EH (cell line): Measurements from ENCODE around the gene MSANTD3.
"Not testable (repeated sequence)": the region's sequence is repeated elsewhere in the genome, so short reads cannot be mapped to it uniquely, and the experiment has no call there.

Source experiments
- DNase-seq: peaks from one replicate; pipeline ENCODE4 v3.0.0-alpha.2; 2015; ENCODE audit warnings: low read depth

The MSANTD3 gene

DNA sequence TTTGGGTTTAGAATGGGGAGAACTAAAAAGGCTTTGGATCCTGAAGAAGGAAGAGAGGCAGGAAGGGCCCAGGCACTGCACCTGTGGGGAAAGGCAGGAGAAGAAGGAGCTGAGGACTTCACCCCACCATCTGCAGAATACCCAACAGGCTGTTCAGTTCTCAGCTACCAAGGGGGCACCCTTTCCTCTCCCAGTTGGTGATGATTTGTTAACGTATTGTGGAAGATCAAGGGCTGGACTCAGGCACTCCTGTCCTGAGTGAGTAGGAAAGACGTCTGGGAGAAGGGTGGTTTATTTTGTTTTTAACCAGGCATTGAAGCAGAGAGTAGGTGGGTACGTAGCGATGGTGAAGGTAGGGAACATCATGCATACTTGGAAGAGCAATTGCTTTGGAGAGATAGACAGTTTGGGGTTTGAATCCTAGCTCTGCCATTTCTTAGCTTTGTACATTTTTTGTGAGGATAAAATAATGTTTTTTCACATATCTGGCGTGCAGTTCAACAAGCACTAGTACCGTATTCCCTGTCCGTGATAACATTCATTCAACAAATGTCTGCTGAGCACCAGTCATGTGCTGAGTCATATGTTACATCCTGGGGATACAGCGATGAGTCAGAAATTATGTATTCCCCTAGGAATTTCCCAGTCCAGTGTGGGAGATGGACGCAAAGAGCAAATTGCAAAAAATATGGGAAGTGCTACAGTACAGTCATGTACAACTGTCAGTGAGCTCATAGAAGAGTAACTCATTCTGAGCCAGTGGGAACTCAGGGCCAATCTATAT is 2.1 kb downstream of the MSANTD3 start:
- peak; percentile 99 for DNase-seq

DNA sequence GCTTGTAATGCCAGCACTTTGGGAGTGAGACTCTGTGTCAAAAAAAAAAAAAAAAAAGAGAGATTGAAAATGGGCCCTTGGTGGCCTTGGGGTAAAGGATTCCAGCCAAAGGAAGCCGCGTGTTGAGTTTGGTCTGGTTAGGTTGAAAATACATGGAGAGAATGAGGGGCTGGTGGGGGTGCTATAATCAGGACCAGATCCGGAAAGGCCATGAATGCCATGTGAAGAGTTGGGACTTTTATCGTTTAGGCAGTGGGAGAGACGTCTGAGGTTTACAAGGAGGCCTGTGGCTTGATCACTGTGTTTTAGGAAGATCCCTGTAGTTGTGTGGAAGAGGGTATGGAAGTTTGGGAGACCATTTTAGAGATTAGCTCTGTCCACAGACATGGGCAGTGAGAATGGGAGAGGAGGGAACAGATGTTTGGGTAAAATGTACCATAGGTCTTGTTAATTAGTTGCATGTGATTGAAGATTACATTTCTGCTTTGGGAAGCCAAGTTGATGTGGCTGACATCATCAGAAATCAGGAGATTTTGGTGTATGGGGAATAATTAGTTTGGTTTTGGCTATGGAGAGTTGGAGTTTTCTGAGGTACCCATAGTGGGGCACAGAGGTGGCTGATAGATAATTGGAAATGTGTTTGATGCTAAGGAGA is 3.5 kb downstream of the MSANTD3 start:
- peak; percentile 81 for DNase-seq

DNA sequence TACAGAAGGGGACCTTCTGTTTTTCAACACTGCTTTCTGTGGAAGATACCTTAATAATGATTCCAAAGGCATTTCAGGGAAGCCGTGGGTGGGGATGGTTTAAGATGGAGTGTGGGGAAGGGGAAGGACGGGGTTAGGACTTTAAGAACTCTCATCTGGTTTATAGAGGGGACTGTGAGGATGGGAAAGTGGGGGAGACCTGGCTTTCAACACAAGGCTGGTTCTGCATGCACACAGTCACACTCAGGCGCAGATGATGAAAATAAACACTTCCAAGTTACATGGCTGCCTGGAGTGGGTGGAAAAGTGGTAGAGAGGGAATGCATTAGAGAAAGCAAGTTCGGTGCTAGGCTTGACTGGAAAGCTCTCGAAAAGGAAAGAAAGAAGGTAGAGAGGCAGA is 4.9 kb downstream of the MSANTD3 start:
- DNase-seq, result no peak

DNA sequence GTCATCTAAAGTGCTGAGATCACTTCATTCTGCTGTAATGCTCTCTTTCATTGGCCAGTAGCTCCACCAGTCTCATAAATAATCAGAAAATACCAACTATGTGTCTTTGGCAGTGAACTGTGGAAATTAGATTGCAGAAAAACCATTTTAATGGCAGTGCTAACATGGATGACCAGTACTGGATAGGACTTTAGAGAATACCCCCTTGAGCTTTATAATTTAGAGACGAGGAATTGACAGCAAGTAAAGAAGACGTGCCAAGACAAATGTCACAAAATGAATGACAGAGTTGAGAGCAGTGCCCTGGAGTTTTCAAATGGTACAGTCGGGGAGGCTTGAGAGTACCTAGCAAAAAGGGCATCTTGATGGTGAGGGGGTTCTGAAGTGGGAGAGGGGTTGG is 5.8 kb downstream of the MSANTD3 start:
- no peak for DNase-seq

DNA sequence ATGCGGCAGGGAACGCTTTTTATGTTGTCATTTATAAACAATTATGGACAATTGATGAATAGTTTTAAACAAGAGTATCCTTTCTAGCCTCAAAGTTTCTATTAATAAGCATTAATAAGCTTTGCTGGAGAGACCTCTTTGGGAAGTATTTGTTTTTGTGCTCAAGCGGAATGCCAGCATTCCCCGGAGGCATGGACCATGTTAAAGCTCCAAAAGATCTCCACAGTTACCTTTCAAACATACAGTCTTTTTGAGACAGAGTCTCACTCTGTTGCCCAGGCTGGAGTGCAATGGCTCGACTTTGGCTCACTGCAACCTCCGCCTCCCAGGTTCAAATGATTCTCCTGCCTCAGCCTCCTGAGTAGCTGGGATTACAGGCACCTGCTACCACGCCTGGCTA is 9.6 kb downstream of the MSANTD3 start:
- DNase-seq, result no peak

DNA sequence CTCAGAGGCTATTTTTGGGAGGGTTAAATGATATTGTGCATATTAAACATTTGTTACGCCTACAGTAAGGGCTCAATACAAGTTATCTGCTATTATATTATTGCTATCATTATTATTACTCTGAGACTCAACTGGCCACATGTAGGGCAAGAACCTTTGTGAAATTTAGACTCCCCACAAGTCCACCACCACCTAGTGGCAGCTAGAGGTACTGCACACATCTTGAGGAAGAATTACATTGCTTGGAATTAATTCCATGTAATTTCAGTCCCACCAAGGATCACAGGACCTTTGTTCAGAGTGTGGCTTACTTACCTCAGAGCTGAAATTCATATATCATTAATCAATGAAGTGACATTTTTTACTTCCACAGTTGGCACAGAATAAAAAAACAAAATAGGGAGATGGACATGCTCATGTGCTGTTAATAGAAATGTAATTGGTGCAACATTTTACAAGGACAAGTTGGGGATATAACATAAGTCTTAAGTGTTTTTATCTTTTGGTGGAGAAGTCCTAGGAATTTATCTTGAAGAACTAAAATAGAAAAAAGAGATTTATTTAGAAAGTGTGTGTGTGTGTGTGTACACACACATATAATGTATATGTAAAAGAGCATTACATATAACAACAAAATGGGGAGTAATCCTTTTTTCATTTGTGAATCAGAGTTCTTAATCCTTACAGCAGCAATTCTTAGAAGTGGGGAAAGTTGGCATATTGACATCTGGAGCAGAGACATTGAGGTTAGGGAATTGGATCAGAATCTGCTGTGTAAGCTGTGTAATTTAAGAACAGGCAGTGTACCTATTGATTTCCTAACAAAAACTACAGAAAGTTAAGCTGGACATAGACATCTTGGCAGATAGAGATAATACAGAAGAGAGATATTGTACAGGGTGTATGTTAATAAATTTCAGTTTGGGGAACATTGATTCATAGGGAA is 11.2 kb downstream of the MSANTD3 start:
- DNase-seq, result peak; percentile 75

DNA sequence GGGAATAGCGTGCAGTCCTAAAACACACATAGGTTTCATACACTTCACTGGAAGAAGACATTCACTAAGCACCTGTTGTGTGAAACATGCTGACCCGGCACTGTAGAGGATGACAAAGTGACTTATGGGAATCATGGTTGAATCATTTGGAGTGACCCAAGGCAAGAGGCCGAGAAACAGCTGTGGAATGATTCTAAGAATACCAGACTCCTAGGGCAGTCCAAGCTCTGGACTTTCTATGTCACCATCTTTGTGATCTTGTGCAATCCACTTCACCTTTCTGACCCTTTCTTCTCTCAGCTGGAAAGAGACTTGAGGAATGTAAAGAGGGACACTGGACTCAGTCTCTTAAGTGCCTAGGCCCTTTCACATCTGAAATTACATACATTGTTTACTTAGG is 13.1 kb downstream of the MSANTD3 start:
- DNase-seq, result peak; percentile 84

DNA sequence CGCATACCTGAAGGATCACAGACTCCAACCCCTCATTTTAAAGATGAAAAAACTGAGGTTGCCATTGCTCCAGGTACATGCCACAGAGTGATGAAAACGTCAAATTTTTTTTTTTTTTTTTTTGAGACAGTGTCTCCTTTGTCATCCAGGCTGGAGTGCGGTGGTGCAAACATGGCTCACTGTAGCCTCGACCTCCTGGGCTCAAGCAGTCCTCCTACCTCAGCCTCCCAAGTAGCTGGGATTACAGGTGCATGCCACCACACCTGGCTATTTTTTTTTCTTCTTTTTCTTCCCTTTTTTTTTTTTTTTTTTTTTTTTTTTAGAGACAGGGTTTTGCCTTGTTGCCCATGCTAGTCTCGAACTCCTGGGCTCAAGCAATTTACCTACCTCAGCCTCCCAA is 13.5 kb downstream of the MSANTD3 start:
- DNase-seq, result not testable (repeated sequence)

DNA sequence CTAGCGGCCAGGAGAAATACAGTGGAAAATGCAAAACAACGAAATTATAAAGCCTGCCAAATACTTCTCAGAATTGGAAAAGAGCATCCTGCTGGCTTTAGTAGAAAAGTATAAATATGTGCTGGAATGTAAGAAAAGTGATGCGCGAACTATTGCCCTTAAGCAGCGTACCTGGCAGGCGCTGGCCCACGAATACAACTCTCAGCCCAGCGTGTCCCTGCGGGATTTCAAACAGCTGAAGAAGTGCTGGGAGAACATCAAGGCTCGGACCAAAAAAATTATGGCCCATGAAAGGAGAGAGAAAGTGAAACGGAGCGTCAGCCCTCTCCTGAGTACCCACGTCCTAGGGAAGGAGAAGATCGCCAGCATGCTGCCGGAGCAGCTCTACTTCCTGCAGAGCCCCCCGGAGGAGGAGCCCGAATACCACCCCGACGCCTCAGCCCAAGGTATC is 15.0 kb downstream of the MSANTD3 start:
- no peak for DNase-seq

DNA sequence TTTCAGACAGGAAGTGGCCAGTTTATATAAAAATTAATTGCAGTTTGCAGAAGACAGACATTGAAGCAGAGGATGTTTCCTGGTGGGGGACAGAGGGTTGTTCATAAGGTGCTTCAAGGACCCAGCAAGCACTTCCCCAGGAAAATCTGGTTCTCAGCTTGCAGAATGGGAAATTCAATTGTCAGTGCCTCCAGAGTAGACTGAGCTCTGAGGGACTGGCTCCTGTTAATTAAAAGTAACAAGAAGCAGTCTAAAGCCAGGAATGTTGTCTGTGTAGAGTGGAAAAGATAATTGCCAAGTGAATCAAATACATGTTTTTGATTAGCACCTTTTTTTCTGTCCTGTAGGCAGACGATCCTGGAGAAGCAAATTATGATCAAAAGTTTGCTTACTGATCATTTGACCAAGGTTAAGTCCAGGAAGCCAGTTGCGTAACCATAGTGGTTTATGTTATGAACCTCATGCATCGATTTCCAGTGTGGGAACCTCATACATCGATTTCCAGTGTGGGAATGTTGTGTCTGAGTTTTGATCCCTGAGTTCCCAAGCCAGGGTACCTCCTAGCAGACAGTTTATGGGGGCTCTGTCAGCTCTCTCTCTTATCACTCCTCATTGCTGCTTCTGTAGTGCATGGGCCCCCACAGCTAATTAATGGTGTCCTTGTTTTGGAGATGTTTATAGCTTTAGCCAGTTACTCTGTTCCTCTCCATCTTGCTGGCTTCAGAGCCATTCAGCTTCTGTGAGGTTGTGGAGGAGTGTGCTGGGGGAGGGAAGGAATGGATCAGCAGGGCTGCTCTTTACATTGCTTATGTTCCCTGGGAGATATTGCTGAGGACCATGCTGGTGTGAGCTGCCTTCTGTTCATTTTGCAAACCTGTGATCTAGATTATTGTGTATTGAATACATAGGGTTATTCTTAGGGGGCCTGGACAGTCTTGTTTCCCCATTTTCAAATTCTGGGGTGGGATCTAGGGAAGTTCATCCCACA is 17.1 kb downstream of the MSANTD3 start:
- peak; percentile 54 for DNase-seq

DNA sequence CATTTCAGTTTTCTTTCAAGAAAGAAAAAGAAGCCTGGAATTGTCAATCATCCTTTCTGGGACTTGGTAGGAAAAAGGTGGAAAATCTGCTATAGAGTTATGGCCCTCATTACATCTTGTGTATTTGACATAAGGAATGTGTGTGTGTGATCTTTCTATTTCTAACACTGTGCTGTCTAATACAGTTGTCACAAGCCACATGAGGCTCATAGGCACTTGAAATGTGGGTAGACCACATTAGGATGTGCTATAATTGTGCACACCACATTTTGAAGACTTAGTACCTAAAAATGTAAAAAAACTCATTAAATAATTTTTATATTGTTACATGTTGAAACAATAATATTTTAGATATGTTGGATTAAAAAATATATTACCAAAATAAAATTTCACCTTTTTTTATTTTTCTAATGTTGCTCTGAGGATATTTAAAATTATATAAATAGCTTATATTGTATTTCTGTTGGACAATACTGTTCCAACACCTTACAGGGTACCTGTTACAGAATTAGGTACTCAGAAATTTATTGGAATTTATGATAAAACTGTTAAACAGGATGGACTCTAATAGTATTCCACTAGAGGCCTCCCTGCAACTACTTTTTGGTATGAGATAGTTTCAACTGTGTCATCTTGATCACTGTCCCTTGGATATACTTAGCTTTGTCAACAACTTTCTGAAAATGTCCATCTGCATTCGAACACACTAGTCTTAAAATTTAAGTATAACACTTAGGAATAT is 18.4 kb downstream of the MSANTD3 start:
- DNase-seq, result no peak

DNA sequence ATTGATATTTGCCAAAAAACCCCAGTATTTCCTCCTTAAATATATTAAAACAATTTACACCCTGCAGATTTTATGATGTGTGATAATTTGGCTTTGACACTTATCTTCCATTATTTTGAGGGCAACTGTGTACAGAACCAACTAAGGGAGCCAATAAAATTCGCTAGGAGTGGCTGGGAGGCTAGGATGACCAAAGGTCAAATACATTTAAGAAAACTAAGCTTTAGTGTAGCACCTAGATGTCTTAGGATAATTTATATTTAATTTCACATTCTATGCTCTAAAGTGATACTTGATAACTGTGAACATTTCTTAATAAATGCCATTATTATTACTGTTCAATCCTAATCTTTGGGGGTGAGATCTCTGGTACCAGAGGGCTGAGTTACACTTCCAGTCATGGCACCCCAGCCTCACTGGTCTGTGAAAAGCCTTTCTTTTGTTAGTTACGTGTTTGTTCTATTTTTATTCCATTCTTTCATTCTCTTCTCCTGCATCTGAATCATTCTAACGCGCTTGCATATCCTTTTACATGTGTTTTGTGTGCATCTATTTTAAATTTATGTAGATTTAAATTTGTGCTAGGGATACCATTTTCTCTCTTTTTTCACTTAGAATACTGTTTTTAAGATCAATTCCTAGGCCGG is 19.1 kb downstream of the MSANTD3 start:
- no peak for DNase-seq

DNA sequence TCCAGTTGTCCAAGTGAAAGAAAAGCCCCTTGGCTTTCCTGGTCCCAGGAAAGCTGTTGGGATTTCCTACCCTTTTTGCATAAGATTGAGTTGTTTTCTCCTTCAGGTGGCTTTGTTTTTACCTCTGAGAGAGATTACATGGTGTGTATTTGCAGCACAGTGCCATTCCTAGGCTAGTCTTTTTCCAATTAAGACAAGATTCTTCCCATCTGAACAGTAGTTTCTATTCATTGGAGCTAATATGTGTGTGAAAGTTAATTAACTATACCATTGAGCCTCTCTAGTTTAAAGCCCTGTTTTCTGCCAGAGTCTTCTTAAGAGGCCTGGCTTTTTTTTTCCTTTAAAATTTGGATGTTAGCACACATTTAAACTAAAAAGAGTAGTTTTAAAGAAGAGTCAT is 20.1 kb downstream of the MSANTD3 start:
- no peak for DNase-seq

DNA sequence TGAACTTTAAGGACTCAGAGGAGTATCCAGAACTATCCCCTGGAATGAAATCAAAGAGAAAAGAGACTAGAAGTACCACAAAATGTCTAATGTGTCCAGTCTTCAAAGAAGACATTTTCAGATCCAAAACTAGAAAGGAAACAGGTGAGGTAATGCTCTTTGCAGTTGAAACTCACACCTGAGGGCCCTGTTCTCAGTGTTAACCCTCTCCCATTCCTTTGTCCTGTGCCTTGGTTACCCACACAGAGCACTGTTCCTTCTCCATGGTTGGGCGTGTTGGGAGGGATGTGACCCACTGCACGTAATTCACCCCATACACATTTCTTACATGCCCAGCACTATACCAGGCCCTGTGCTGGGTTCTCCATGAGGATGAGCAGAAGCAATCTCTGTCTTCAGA is 21.3 kb downstream of the MSANTD3 start:
- no peak for DNase-seq

DNA sequence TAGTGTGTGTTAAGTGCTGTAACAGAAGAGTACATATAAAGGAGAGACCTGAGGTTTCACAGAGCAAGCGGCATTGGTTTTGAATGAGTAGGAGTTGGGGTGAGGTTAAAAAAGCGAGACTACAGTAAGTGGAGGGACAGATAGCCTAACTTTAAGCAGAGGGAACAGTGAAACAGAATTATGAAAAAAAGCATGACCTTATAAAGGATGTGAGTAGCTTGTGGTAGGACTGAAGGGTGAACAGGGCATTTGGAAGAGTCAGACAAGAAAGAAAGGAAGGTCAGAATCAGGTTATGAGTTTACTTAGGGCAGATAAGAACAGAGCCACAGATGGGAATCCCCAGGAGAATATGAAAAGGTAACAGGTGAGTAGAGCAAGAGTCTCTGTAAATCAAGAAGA is 22.5 kb downstream of the MSANTD3 start:
- DNase-seq, result no peak

DNA sequence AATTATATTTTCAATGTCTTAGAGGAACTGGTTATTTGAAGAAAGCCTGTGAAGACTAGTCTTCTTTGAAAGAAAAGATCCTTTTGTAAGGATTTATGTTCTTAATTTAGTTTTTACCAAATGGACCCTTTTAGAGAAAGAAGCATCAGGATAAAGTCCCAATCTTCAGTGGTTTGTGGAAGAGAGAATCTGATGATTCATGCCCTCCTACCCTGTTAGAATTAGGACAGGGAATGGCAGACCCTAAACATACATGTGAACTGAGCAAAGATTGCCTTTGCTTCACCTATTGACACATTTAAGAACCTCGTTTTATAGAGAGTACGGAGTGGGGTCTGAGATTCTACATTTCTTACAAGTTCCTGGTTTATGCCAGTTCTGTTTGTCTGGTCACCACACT is 26.0 kb downstream of the MSANTD3 start:
- DNase-seq, result no peak

DNA sequence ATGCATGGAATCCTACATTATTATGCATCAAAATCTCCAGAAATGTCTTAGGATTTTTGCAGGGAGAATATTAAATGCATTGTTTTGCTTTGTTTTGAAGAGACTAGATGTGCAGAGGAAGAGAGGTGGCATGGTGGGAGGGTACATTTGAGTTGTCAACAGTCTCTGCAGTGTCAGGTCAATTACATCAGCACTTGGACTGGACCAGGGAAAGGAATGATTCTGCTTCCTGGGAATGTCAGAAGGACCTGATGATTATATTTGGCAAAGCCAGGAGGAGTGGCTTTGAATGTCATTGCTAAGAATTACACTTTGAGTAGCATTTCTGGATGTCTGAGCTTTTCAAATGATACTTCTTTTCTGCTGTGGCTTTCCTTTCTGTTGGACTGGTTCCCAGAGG is 28.5 kb downstream of the MSANTD3 start:
- DNase-seq, result peak; percentile 55

DNA sequence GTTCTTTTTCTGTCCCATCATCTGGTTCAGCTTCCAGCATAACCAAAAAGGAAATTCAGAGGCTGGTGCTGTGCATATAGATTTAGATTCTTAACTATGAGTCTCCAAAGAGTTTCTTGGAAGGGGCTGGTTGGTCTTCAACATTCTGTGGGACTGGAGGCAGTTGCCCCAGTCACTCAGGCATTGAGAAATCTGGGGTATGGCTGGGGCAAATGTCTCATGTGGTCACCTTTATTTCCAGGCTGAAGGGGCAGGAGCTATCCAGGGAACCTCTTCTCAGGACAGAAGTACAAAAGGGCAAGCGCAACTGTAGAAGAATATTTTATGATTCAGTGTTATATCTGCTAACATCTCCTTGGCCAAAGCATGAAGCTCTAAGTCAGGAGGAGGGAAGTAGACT is 30.6 kb downstream of the MSANTD3 start:
- no peak for DNase-seq

DNA sequence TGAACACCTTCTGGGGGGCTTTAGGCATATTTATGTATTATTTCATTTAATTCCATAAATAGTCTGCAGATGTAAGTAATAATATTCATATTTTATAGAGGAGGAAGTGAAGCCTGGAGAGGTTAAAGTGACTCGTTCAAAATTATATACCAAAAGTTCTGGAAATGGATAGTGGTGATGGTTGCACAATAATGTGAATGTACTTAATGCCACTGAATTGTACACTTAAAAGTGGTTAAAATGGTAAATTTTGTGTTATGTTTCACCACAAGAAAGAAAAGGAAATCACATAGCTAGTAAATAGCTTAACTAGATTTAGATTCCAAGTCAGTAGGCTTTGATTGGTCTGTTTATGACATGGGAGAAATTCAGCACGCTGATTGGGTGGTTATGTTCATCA is 33.0 kb downstream of the MSANTD3 start:
- peak; percentile 6 for DNase-seq

DNA sequence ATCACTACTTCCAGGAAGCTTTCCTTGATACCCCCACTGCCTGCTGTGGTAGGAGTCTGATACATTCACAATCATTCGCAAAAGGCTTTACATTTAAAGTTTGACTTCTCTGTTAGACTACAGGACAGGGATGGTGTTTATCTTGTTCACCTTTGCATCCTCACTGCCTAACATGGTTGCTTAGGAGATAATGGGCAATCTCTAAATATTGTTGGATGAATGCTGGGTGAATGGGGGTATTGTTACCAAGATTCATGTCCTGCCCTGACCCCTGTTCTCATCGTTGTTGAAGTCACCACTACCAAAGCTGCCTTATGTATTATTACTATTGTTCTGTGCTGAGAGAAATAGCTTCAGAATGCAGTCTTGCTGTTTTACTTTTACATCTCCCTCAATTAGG is 38.3 kb downstream of the MSANTD3 start:
- DNase-seq, result no peak
